ENCODE data around the gene TENT4B.

Gene TENT4B

GRCh38 chr16:50273382-50273690 is 120.2 kb downstream of the TENT4B start:
- DNase-seq: no peak

- DNase-seq: peak; percentile 23 to 26
Measured at GRCh38 chr16:50273888-50274325, 120.8 kb downstream of the TENT4B start.

GRCh38 chr16:50274326-50275097 is 121.4 kb downstream of the TENT4B start:
- DNase-seq: peak in 1 of 2 experiments; percentile 32

- DNase-seq: no peak
Measured at GRCh38 chr16:50275098-50275415, 122.0 kb downstream of the TENT4B start.

GRCh38 chr16:50275428-50276325 is 122.6 kb downstream of the TENT4B start:
- DNase-seq: no peak

- DNase-seq: no peak
Measured at GRCh38 chr16:50276326-50276640, 123.2 kb downstream of the TENT4B start.

GRCh38 chr16:50276801-50277555 is 123.9 kb downstream of the TENT4B start:
- DNase-seq: no peak

GRCh38 chr16:50278251-50278650 is 125.1 kb downstream of the TENT4B start:
- DNase-seq: no peak

- DNase-seq: no peak
Measured at GRCh38 chr16:50279504-50279865, 126.4 kb downstream of the TENT4B start.

- DNase-seq: no peak
Measured at GRCh38 chr16:50280932-50281331, 127.8 kb downstream of the TENT4B start.
